ENCODE results near the gene CREB3L1.

Gene CREB3L1

DNA sequence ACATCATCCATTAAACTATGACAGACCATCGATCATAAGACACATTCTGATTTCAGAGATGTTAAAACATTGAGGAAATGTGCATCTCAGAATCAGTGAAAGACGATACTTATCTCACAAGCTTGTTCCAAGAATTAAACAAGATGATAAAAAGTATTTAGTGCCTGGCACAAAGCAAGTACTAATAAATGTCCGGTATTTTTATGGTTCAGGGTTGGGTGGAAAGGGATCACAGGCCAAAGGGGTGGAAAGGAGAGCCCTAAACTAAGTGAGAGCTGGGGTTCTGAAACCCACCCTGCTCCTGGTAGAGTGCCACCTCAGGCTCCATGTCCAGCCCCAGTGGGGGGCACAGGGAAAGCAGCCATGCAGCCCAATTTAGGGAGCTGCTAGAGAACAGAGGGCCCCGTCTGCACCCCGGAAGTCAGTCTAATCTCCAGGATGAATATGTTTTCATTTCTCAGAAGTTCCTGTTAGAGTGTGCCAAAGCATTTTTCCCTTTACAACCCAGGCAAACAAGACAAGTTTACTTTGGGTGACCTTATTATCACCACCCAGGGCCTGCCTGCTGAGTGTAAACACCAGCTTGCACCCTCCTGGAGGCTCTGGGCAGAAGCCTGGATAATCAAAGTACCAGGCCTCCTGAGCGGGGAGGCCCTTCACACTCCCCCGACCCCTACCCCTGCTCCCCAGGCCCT is 3.8 kb upstream of the CREB3L1 start:
- in situ Hi-C loops (cut with HindIII; ENCODE audit: low sequenced_read_pairs) = no loop called here
- TF ChIP-seq, protein P1, sequence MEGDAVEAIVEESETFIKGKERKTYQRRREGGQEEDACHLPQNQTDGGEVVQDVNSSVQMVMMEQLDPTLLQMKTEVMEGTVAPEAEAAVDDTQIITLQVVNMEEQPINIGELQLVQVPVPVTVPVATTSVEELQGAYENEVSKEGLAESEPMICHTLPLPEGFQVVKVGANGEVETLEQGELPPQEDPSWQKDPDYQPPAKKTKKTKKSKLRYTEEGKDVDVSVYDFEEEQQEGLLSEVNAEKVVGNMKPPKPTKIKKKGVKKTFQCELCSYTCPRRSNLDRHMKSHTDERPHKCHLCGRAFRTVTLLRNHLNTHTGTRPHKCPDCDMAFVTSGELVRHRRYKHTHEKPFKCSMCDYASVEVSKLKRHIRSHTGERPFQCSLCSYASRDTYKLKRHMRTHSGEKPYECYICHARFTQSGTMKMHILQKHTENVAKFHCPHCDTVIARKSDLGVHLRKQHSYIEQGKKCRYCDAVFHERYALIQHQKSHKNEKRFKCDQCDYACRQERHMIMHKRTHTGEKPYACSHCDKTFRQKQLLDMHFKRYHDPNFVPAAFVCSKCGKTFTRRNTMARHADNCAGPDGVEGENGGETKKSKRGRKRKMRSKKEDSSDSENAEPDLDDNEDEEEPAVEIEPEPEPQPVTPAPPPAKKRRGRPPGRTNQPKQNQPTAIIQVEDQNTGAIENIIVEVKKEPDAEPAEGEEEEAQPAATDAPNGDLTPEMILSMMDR (IDR thresholded peaks at IDR 0.05; ENCODE audit: low read depth, low read length) = no peak
- H3K4me3 ChIP-seq (ENCODE audit: low read depth, low read length) = no peak overlapping the region
- DNase-seq (ENCODE audit: low read depth, low spot score) = peak; percentile 19

DNA sequence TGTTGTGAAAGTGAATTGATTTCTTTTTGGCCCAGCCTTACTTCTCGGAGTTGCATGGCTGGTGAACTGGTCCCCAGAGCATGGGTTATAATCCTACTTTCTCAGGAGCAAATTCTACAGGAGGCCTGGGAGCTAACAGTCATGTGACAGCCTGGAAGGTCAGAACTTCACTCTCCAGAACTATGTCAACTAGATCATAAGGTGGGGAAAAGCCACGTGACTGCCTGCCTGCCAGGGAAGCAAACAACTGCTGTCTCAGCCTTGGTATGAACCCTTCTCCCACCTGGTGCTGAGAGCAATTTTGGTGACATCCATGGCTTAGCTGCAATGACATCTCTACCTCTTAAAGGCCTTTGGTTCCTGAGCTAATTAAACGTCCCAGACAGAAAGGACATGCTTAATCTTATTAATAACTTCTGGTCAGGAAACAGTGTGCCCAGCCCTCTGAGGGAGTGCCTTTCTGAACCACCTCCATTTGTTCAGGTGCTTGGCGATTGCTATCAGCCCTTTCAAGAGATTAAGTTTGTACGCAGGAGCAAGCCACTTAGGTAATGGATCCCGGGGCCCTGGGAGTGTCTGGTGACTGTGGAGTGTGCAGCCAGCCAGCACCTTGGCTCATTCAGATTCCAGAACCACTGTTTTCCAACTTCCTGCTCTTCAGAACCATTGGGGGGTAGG is 1.4 kb upstream of the CREB3L1 start:
- TF ChIP-seq, protein P1 (IDR thresholded peaks at IDR 0.05; ENCODE audit: low read depth, low read length) = no peak
- in situ Hi-C loops (cut with HindIII; ENCODE audit: low sequenced_read_pairs) = no loop called here
- no peak overlapping the region for H3K4me3 ChIP-seq (ENCODE audit: low read depth, low read length)
- DNase-seq (ENCODE audit: low read depth, low spot score) = no peak

DNA sequence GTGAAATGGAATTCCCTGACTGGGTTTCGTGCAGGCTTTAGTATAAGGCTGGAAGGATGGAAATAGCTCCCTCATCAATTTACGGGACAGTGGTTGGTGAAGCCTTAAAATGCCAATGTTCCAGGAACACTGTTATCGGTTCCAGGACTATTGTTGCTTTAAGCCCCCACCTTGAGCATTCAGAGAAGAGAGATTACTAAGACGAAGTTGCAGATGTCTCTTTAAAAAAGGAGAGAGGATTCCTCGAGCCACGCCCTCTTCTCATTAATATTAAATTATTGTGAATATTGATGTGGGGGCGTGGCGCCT is 195 bp upstream of the CREB3L1 start:
- in situ Hi-C loops (cut with HindIII; ENCODE audit: low sequenced_read_pairs) = no loop called here
- peak; percentile 77 for DNase-seq (ENCODE audit: low read depth, low spot score)
- peak overlapping the region; percentile 98 for H3K4me3 ChIP-seq (ENCODE audit: low read depth, low read length)
- TF ChIP-seq, protein P1 (IDR thresholded peaks at IDR 0.05; ENCODE audit: low read depth, low read length) = no peak

DNA sequence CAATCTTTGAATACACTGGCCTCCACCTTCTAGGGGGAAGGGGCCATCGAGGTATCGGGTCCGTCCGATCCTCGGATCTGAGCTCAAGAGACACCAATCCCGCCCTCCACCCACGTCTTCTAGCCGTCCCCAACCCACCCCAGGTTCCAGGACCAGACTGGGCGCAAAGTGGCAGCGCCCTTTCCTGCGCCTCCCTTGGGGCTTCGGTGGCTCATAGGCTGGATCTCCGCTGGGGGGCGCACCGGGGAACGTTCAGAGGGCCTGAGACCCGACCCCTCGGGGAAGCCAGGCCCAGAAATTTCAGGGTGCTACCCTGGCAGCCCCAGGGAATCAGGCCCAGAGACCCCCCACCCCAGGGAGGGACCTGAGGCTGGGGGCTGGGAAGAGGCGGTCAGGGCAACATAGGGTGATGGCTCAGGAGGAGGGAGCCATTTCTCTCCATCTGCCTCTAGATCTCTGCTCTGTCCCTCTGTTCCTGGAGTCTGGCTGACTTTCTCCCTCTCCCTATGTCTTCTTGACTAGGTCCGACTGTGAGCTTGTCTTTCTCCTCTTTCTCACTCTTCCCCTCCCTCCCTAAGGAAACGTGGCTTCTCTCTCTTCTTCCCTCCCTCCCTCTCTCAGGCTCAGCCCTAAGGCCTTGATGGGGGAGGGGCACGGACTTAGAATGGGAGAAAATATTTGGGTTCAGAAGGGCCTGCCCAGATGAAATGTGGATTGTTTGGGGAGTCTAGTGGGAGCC is 1.1 kb downstream of the CREB3L1 start:
- TF ChIP-seq, protein P1 (IDR thresholded peaks at IDR 0.05; ENCODE audit: low read depth, low read length) = peak; percentile 84

DNA sequence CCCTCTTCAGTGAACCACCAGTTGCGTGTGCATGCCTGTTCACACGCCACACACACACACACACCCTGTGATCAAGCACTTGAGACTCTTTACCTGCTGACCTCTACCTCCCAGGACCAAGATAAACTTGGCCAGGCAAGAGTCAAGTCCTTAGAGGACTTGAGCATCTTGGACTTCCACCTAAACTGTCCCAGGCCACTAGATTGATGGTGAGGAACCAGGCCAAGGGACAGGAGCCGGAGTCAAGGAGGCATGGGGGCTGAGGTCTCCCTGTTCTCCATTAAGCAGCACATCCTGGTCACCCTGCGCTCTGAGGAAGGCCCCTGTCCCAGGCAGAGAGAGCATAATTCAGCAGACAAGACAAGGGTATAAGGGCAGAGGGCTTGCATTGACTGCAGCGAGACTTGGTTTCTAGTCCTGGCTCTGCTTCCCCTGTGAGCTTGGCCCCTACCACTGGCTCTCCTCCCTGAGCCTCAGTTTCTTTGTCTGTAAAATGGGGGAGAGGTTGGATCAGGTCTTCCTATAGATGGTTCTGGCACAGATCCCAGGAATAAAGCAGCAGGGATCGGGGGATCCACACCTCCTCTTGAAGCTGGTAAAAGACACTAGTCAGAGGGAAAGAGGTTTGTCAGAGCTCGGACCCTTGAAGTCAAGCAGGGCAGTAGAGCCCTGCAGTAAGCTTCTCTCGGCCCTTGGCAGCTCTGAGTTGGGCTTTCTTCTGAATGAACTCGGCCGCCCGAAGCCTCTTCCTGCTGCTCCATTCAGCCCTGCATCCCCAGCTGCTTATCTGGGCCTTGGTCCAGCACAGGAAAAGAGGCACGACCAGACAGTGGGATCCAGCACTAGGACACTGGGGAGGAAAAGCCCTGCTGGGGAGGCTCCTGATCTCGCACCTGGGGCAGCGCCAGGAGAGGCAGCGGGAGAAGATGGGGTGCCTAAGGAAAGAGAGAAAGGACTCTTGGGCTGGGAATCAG is 2.0 kb downstream of the CREB3L1 start:
- in situ Hi-C loops (cut with HindIII; ENCODE audit: low sequenced_read_pairs) = no loop called here
- H3K4me3 ChIP-seq (ENCODE audit: low read depth, low read length) = peak overlapping the region; percentile 98
- TF ChIP-seq, protein P1 (IDR thresholded peaks at IDR 0.05; ENCODE audit: low read depth, low read length) = no peak
- peak; percentile 79 for DNase-seq (ENCODE audit: low read depth, low spot score)

More for the DNA sequence above, 1.1 kb downstream of the CREB3L1 start:
- peak overlapping the region; percentile 98 for H3K4me3 ChIP-seq (ENCODE audit: low read depth, low read length)
- peak; percentile 64 for DNase-seq (ENCODE audit: low read depth, low spot score)
- in situ Hi-C loops (cut with HindIII; ENCODE audit: low sequenced_read_pairs) = no loop called here

DNA sequence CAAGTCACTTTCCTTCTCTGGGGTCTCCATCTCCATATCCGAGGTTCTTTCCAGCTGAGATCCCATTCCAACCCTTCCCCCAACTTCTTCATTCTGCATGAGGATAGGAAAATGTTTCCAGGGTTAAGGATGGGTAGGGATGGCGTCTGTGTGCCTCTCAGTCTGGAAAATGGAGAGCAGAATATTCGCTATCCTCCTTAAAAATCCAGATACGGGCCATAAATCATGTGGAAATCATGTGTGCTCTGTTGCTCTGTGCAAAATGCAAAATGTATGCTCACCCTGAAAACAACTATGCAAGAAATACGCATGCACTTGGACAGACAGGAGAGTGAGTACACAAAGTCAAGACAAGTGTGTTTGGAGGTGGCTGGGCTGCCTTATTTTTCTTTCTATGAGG is 3.2 kb downstream of the CREB3L1 start:
- in situ Hi-C loops (cut with HindIII; ENCODE audit: low sequenced_read_pairs) = no loop called here
- peak overlapping the region; percentile 25 for H3K4me3 ChIP-seq (ENCODE audit: low read depth, low read length)
- DNase-seq (ENCODE audit: low read depth, low spot score) = no peak
- TF ChIP-seq, protein P1 (IDR thresholded peaks at IDR 0.05; ENCODE audit: low read depth, low read length) = no peak
